ENCODE data around the gene GPN1. TPM values are rescaled to one million over a fixed set of nuclear protein-coding genes. Genes with fewer than 3 reads are reported as not detected.
"Not testable (repeated sequence)": the region's sequence is repeated elsewhere in the genome, so short reads cannot be mapped to it uniquely, and the experiment has no call there.

The GPN1 gene
- total RNA-seq (28.7 TPM), polyA plus RNA-seq (25.6 TPM)

DNA sequence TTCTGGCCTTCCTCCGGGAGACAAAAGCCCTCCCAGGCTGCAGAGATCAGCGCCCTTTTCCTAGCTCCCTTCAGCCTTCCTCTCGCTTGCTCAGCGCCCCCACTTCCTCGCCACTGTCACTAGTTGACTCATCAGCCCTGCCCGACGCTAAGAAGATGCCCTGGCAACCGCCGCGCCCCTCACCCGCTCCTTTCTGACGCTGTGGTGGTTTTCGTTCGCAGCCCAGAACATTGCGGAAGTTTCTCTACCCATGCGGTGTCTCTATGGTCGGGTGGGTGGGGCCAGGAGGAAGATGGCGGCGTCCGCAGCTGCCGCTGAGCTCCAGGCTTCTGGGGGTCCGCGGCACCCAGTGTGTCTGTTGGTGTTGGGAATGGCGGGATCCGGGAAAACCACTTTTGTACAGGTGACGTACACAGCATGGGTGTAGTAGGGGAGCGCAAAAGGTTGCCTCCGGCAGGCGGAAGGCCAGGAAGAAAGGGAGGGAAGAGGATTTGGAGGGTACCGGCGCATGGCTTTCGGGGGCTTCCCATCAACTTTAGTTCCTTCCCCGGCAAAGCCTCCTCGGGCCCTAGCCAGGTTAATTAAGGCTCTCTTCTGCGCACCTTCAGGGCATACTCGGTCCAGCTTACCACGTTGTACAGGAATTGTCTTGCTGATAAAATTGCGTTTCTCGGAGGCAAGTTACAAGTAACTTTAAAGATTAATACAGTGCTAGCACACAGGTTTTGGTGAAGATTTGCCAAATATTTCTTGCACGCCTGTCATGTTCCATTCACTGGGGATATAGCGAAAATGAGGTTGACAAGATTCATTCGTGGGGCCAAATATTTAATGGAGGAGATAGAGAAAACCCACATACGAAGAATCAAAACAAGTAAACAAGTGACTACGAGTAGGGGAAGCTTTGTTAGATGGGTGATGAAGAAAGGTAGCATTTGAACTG lies at the start of gene GPN1, which contains the start of gene CCDC121:
Gene GPN1, plus strand, starts transcription at position 284 of the 943 bp plus-strand sequence. Its CDS starts 9 bp downstream, at position 293.
Gene CCDC121, minus strand, starts transcription at position 246 of the 943 bp plus-strand sequence. CDS start 1,213 bp downstream, outside the sequence.
- Histone ChIP-seq H3K36me3 (ENCODE audit: insufficient read depth) (no peaks in the 10 kb centered on the region), H3K4me1 (ENCODE audit: insufficient read depth) (no peaks in the 10 kb centered on the region), H3K4me3 (ENCODE audit: low read depth, low read length) (peak within 1 kb of the TSS; percentile 75), H3K27ac (ENCODE audit: low read depth) (peak within 1 kb of the TSS; percentile 53)
- under 1% methylated on average over 44 of the region's 44 CpGs for WGBS
- peak; percentile 72 for DNase-seq (ENCODE audit: extremely low spot score)

DNA sequence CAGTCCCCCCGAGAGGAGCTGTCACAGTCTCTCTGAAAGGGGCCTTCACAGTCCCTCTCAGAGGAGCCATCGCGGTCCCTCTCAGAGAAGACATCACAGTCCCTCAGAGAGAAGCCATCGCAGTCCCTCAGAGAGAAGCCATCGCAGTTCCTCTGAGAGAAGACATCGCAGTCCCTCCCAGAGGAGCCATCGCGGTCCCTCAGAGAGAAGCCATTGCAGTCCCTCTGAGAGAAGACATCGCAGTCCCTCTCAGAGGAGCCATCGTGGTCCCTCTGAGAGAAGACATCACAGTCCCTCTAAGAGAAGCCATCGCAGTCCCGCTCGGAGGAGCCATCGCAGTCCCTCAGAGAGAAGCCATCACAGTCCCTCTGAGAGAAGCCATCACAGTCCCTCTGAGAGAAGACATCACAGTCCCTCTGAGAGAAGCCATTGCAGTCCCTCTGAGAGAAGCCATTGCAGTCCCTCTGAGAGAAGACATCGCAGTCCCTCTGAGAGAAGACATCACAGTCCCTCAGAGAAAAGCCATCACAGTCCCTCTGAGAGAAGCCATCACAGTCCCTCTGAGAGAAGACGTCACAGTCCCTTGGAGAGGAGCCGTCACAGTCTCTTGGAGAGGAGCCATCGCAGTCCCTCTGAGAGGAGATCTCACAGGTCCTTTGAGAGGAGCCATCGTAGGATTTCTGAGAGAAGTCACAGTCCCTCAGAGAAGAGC lies 47.3 kb upstream of the GPN1 start:
- H3K36me3 ChIP-seq (ENCODE audit: insufficient read depth), result no peaks in the 10 kb centered on the region
- no peak overlapping the region for H3K4me3 ChIP-seq (ENCODE audit: low read depth, low read length)
- WGBS, result 97% methylated on average over 19 of the region's 19 CpGs
- no peaks in the 10 kb centered on the region for H3K4me1 ChIP-seq (ENCODE audit: insufficient read depth)
- DNase-seq (ENCODE audit: extremely low spot score), result no peak
- H3K27ac ChIP-seq (ENCODE audit: low read depth), result no peak overlapping the region

DNA sequence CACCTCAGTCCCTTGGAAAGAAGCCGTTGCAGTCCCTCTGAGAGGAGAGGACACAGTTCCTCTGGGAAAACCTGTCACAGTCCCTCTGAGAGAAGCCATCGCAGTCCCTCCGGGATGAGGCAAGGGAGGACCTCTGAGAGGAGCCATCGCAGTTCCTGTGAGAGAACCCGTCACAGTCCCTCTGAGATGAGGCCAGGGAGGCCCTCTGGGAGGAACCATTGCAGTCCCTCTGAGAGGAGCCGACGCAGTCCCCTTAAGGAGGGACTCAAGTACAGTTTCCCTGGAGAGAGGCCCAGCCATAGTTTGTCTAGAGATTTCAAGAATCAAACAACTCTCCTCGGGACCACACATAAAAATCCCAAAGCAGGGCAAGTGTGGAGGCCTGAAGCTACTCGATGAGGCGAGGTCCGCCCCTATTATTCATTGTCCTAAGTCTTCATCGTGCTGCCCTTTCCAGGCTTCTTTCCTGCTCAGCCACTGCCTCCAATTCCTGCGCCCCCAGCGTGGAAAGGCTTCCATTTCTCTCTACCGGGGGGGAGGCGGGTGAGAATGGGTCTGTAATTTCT lies 46.6 kb upstream of the GPN1 start:
- 79% methylated on average over 16 of the region's 16 CpGs for WGBS
- Histone ChIP-seq H3K4me1 (ENCODE audit: insufficient read depth) (no peaks in the 10 kb centered on the region), H3K4me3 (ENCODE audit: low read depth, low read length) (peak overlapping the region; percentile 65), H3K27ac (ENCODE audit: low read depth) (peak overlapping the region; percentile 71), H3K36me3 (ENCODE audit: insufficient read depth) (no peaks in the 10 kb centered on the region)
- DNase-seq (ENCODE audit: extremely low spot score), result no peak

DNA sequence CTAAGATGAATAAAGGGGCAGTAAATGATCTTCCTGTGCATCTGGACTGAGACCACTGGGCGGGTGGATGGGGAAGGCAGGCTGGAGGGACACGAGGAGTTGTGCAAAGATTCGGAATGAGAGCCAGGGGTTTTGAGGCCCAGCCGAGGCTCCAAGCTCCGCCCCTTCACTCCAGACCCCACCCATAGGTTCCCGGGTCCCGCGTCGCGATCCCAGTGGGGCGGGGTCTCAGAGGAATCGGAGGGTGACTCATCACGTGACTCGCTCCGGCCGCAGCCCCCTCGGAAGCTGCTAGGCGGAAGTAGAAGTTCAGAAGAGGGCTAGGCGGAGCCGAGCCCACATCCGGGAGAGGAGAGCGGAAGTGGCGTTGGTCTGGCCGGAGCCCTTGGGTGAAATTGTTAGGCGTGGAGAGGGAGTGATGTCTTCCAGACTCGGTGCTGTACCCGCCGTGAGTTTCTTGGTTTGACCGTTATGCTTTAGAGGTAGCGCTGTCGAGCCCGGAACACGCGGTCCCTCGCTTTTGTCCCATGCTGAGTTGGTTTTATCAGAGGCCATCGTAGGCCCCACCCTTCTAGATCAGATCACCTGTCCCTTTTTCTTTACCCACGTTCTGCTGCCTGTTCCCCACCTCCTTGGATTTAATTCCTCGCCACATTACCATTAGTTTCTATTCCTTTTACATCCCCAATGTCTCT lies 46.0 kb upstream of the GPN1 start, which contains the start of gene ZNF512:
Gene ZNF512, plus strand, starts transcription at position 348 of the 695 bp plus-strand sequence. Its CDS starts 71 bp downstream, at position 419.
- Histone ChIP-seq H3K4me3 (ENCODE audit: low read depth, low read length) (peak within 1 kb of the TSS; percentile 65), H3K36me3 (ENCODE audit: insufficient read depth) (no peaks in the 10 kb centered on the region), H3K4me1 (ENCODE audit: insufficient read depth) (no peaks in the 10 kb centered on the region), H3K27ac (ENCODE audit: low read depth) (peak within 1 kb of the TSS; percentile 71)
- peak; percentile 81 for DNase-seq (ENCODE audit: extremely low spot score)
- under 1% methylated on average over 38 of the region's 38 CpGs for WGBS

DNA sequence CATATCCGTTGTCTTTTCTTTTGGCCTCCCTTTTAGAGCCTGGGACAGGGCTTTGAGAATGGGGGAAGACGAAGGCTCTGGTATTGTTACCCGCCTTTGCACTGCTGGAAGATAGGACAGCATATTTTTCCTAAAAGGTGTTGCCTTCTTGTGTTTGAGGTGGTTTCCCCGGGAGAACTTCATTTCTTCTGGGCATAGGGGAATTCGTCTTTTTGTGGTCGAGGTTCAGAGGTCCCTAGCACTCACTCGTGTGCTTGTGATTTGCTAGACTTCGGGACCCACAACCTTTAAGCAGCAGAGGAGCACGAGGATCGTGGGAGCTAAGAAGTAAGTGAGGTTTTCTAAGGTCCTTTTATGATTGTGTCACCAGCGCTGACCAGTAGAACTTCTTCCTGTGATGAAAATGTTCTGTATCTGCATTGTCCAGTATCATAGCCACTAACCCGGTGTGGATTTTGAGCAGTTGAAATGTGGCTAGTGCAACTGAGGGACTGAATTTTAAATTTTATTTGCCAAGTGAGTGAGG lies 45.4 kb upstream of the GPN1 start:
- peak overlapping the region; percentile 65 for H3K4me3 ChIP-seq (ENCODE audit: low read depth, low read length)
- peak overlapping the region; percentile 38 for H3K27ac ChIP-seq (ENCODE audit: low read depth)
- 4% methylated on average over 12 of the region's 12 CpGs for WGBS
- no peak for DNase-seq (ENCODE audit: extremely low spot score)
- H3K4me1 ChIP-seq (ENCODE audit: insufficient read depth), result no peaks in the 10 kb centered on the region
- no peaks in the 10 kb centered on the region for H3K36me3 ChIP-seq (ENCODE audit: insufficient read depth)

DNA sequence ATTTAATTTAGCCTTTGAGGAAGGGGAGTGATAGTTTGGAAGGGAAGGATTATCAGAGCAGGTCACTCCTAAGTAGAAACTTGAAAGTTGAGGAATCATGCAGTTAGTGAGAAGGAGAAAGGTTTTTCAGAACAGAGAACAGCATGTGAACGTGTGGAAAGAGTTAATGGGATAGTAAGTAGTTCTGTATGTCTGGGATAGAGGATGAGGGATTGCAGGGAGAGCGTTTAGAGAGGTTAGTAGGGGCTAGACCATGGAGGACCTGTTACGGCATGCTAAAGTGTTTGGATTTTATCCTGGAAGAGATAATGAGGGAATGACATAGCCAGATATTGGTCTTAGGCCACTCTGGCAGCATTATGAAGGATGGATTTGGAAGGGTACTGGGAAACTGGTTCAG lies 44.3 kb upstream of the GPN1 start:
- Histone ChIP-seq H3K4me1 (ENCODE audit: insufficient read depth) (no peaks in the 10 kb centered on the region), H3K4me3 (ENCODE audit: low read depth, low read length) (no peak overlapping the region), H3K27ac (ENCODE audit: low read depth) (no peak overlapping the region), H3K36me3 (ENCODE audit: insufficient read depth) (no peaks in the 10 kb centered on the region)
- no peak for DNase-seq (ENCODE audit: extremely low spot score)
- WGBS, result 76% methylated on average over 3 of the region's 3 CpGs

DNA sequence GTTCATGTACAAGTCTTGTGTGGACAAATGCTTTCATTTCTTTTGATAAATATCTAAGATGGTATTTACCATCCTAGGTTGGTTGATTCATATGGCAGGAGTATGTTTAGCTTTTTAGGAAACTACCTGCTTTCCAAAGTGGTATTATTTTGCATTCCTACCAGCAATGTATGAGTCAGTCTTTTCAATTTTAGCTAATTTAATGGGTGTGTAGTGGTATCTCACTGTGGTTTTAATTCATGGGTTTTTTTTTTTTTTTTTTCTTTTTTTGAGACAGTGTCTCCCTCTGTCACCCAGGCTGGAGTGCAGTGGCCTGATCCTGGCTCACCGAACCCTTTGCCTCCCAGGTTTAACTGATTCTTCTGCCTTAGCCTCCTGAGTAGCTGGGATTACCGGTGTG lies 41.8 kb upstream of the GPN1 start:
- no peak overlapping the region for H3K4me3 ChIP-seq (ENCODE audit: low read depth, low read length)
- H3K4me1 ChIP-seq (ENCODE audit: insufficient read depth), result no peaks in the 10 kb centered on the region
- no peaks in the 10 kb centered on the region for H3K36me3 ChIP-seq (ENCODE audit: insufficient read depth)
- 96% methylated on average over 2 of the region's 2 CpGs for WGBS
- no peak overlapping the region for H3K27ac ChIP-seq (ENCODE audit: low read depth)
- no peak for DNase-seq (ENCODE audit: extremely low spot score)

DNA sequence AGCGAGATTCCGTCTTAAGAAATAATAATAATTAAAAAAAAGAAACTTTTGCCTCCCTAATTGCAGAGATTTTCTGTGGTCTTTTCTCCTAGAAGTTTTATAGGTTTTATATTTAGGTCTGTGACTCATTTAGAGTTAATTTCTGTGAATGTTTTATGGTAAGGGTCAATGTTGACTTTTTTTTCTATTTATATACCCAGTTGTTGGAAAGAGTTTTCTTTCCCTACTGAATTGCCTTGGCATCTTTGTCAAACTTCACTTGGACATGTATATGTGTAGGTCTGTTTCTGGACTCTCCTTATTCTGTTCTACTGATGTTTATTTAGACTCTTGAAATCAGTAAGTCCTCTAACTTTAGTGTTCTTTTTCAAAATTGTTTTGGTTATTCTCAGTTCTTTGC lies 40.5 kb upstream of the GPN1 start:
- Histone ChIP-seq H3K4me1 (ENCODE audit: insufficient read depth) (no peaks in the 10 kb centered on the region), H3K36me3 (ENCODE audit: insufficient read depth) (no peaks in the 10 kb centered on the region), H3K27ac (ENCODE audit: low read depth) (no peak overlapping the region), H3K4me3 (ENCODE audit: low read depth, low read length) (no peak overlapping the region)
- WGBS, result 91% methylated on average over 2 of the region's 2 CpGs
- DNase-seq (ENCODE audit: extremely low spot score), result no peak

DNA sequence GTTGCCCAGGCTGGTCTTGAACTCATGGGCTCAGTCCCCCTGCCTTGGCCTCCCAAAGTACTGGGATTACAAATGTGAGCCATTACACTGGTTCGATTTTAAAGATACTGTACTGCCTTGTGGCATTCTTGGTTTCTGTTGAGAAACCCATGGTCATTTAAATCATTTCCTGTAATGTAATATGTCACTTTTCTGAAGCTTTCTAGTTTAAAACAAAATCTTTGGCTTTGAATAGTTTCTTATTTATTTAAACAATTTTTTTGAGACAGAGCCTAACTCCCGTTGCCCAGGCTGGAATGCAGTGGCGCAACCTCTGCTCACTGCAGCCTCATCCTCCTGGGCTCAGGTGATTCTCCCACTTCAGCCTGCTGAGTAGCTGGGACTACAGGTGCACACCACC lies 37.1 kb upstream of the GPN1 start:
- no peaks in the 10 kb centered on the region for H3K36me3 ChIP-seq (ENCODE audit: insufficient read depth)
- H3K27ac ChIP-seq (ENCODE audit: low read depth), result no peak overlapping the region
- no peaks in the 10 kb centered on the region for H3K4me1 ChIP-seq (ENCODE audit: insufficient read depth)
- no peak for DNase-seq (ENCODE audit: extremely low spot score)
- no peak overlapping the region for H3K4me3 ChIP-seq (ENCODE audit: low read depth, low read length)
- whole genome bisulfite sequencing, result 92% methylated on average over 3 of the region's 3 CpGs

DNA sequence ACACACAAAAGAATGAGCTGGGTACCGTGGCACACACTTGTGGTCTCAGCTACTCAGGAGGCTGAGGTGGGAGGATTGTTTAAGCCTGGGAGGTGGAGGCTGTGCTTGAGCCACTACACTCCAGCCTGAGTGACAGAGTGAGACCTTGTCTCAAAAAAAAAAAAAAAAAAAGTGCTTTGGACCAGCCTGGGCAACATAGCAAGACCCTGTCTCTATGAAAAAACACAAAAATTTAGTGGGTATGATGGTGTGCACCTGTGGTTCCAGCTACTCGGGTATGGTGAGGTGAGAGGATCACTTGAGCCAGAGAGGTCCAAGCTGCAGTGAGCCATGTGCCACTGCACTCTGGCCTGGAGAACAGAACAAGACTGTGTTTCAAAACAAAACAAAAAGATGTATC lies 35.6 kb upstream of the GPN1 start:
- no peak for DNase-seq (ENCODE audit: extremely low spot score)
- H3K36me3 ChIP-seq (ENCODE audit: insufficient read depth), result no peaks in the 10 kb centered on the region
- 100% methylated on average over 2 of the region's 2 CpGs for WGBS
- no peak overlapping the region for H3K27ac ChIP-seq (ENCODE audit: low read depth)
- no peak overlapping the region for H3K4me3 ChIP-seq (ENCODE audit: low read depth, low read length)
- H3K4me1 ChIP-seq (ENCODE audit: insufficient read depth), result no peaks in the 10 kb centered on the region

DNA sequence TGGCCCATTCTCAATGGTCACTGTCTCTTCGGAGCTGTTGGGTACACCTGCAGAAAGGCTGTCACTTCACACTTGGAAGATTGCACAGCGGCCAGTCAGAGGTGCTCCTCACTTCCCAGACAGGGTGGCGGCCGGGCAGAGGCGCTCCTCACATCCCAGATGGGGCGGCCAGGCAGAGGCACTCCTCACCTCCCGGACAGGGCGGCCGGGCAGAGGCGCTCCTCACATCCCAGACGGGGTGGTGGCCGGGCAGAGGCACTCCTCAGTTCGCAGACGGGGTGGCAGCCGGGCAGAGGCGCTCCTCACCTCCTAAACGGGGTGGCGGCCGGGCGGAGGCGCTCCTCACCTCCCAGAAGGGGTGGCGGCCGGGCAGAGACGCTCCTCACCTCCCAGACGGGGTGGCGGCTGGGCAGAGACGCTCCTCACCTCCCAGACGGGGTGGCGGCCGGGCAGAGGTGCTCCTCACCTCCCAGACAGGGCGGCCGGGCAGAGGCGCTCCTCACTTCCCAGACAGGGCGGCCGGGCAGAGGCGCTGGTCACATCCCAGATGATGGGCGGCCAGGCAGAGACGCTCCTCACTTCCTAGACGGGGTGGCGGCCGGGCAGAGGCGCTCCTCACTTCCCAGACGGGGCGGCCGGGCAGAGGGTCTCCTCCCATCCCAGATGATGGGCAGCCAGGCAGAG lies 34.7 kb upstream of the GPN1 start:
- DNase-seq (ENCODE audit: extremely low spot score); H3K4me1 ChIP-seq (ENCODE audit: insufficient read depth); H3K27ac ChIP-seq (ENCODE audit: low read depth); H3K4me3 ChIP-seq (ENCODE audit: low read depth, low read length); H3K36me3 ChIP-seq (ENCODE audit: insufficient read depth): not testable (repeated sequence)
- 99% methylated on average over 45 of the region's 45 CpGs for WGBS

DNA sequence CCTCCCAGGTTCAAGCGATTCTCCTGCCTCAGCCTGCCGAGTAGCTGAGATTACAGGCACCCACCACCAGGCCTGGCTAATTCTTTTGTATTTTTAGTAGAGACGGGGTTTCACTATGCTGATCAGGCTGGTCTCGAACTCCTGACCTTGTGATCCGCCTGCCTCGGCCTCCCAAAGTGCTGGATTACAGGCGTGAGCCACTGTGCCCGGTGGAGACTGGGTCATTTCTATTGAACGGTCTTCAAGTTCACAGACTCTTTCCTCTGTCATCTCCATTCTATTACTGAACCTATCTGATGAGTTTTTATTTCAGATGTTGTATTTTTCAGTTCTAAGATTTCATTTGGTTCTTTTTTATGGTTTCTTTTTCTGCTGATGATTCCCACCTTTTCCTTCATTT lies 33.4 kb upstream of the GPN1 start:
- not testable (repeated sequence) for H3K4me1 ChIP-seq (ENCODE audit: insufficient read depth); H3K36me3 ChIP-seq (ENCODE audit: insufficient read depth); DNase-seq (ENCODE audit: extremely low spot score); H3K27ac ChIP-seq (ENCODE audit: low read depth); H3K4me3 ChIP-seq (ENCODE audit: low read depth, low read length)
- WGBS, result 99% methylated on average over 9 of the region's 9 CpGs
